Hepatocyte (in vitro differentiated cells): Measurements from ENCODE around the gene COASY. TPM values are rescaled to one million over a fixed set of nuclear protein-coding genes. Genes with fewer than 3 reads are reported as not detected.

Experiments used
- DNase-seq: peaks from one replicate; pipeline ENCODE4 v3.0.0-alpha.2; 2016; ENCODE audit warnings: low spot score
- H2AFZ ChIP-seq: fragments of 200-600 bp; sonication (generic); 2 replicates; pipeline ENCODE4 v1.6.0; 2016; ENCODE audit warnings: antibody characterized with exemption, mild to moderate bottlenecking
- H3K27ac ChIP-seq: fragments of 200-600 bp; sonication (generic); 2 replicates; pipeline ENCODE4 v1.5.1; 2016; ENCODE audit warnings: mild to moderate bottlenecking
- H3K27me3 ChIP-seq: fragments of 200-600 bp; sonication (generic); 2 replicates; pipeline ENCODE4 v1.6.1; 2016
- H3K36me3 ChIP-seq: fragments of 200-600 bp; sonication (generic); replicated peaks from 2 replicates; pipeline ENCODE4 v1.5.1; 2016; ENCODE audit warnings: low read depth; ENCODE audit not compliant: insufficient read depth
- H3K4me1 ChIP-seq: fragments of 200-600 bp; sonication (generic); 2 replicates; pipeline ENCODE4 v1.5.1; 2016; ENCODE audit warnings: mild to moderate bottlenecking, moderate library complexity; ENCODE audit not compliant: insufficient read depth
- H3K4me2 ChIP-seq: fragments of 200-600 bp; sonication (generic); 2 replicates; pipeline ENCODE4 v1.6.0; 2016
- H3K4me3 ChIP-seq: fragments of 200-600 bp; sonication (generic); 2 replicates; pipeline ENCODE4 v1.5.1; 2016; ENCODE audit warnings: mild to moderate bottlenecking
- H3K79me2 ChIP-seq: fragments of 200-600 bp; sonication (generic); 2 replicates; pipeline ENCODE4 v1.6.0; 2017; ENCODE audit warnings: mild to moderate bottlenecking
- H3K9me2 ChIP-seq: fragments of 200-600 bp; sonication (generic); replicated peaks from 2 replicates; pipeline ENCODE4 v1.6.0; 2017; ENCODE audit warnings: mild to moderate bottlenecking; ENCODE audit not compliant: insufficient read depth
- H3K9me3 ChIP-seq: fragments of 200-600 bp; sonication (generic); 2 replicates; pipeline ENCODE4 v1.5.1; 2016; ENCODE audit warnings: low read depth, mild to moderate bottlenecking
- H4K20me1 ChIP-seq: fragments of 200-600 bp; sonication (generic); 2 replicates; pipeline ENCODE4 v1.6.0; 2016; ENCODE audit warnings: mild to moderate bottlenecking; ENCODE audit not compliant: insufficient read depth, poor library complexity, severe bottlenecking
- EZH2 ChIP-seq: fragments of 200-600 bp; sonication (generic); IDR thresholded peaks from 2 replicates; pipeline ENCODE4 v1.6.1; 2016; ENCODE audit warnings: antibody characterized with exemption, mild to moderate bottlenecking, borderline replicate concordance
- EZH2phosphoT487 ChIP-seq: fragments of 200-600 bp; sonication (generic); IDR thresholded peaks from one replicate; pipeline ENCODE4 v1.6.1; 2018; ENCODE audit warnings: antibody characterized with exemption, mild to moderate bottlenecking, low read depth, moderate library complexity; ENCODE audit not compliant: unreplicated experiment, severe bottlenecking
- whole genome bisulfite sequencing: methylation state at CpG from one replicate; pipeline ENCODE4 v1.1.6; 2016; ENCODE audit warnings: low lambda C conversion rate; ENCODE audit errors: missing lambda C conversion rate; 5-methylcytosine and 5-hydroxymethylcytosine counted together
- polyA plus RNA-seq: library from polyadenylated mRNA; unstranded; fragments of >200 nt; fragmentation: Nextera tagmentation; extraction: Ambion mirVana; gene quantifications from 2 replicates; pipeline ENCODE4 v1.2.1, GENCODE V29; 2016
- total RNA-seq: library from RNA; depleted of rRNA; stranded (reverse); fragments of >200 nt; gene quantifications from 2 replicates; pipeline ENCODE4 v1.2.3, GENCODE V29; 2014
- TF ChIP-seq, protein P1 (sequence below): fragments of 200-600 bp; sonication (generic); IDR thresholded peaks from 2 replicates; pipeline ENCODE4 v1.5.1; 2016; ENCODE audit warnings: antibody characterized with exemption, mild to moderate bottlenecking; ENCODE audit not compliant: poor library complexity

The COASY gene
- total and polyA plus RNA-seq, 2 experiments from 2014 or later = 33.9 to 91.6 TPM

DNA sequence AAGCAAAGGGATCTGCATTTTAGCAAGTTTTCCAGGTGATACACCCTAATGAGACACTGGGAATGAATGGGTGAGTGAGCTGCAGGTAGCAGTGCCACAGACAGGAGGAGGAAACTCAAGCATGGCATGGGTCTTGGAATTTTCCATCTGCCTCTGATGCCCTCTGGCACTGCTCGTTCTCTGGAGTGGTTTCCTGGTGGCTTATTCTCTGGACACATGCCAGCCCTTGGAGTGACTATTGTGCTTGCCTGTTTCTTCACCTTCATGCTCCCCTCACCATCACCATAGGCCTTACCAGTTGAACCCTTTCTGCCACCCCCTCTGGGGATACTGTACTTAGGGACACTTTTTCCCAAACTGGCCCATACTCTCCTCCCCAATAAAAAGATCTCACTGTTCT, 1.6 kb downstream of the COASY start:
- Histone ChIP-seq H2AFZ (no peak overlapping the region), H3K4me2 (peak overlapping the region; percentile 87), H3K4me1 (peaks cover 19% of the 10 kb centered on the region), H3K9me2 (no peaks in the 10 kb centered on the region), H3K36me3 (no peaks in the 10 kb centered on the region), H3K4me3 (no peak overlapping the region), H3K27me3 (no peaks in the 10 kb centered on the region), H3K79me2 (peaks cover 45% of the 10 kb centered on the region), H3K27ac (no peak overlapping the region), H4K20me1 (no peaks in the 10 kb centered on the region), H3K9me3 (no peaks in the 10 kb centered on the region)
- 100% methylated on average over 1 of the region's 1 CpG for WGBS
- no peak for DNase-seq
- TF ChIP-seq EZH2 (no peak), EZH2phosphoT487 (no peak)
- TF ChIP-seq, protein P1, sequence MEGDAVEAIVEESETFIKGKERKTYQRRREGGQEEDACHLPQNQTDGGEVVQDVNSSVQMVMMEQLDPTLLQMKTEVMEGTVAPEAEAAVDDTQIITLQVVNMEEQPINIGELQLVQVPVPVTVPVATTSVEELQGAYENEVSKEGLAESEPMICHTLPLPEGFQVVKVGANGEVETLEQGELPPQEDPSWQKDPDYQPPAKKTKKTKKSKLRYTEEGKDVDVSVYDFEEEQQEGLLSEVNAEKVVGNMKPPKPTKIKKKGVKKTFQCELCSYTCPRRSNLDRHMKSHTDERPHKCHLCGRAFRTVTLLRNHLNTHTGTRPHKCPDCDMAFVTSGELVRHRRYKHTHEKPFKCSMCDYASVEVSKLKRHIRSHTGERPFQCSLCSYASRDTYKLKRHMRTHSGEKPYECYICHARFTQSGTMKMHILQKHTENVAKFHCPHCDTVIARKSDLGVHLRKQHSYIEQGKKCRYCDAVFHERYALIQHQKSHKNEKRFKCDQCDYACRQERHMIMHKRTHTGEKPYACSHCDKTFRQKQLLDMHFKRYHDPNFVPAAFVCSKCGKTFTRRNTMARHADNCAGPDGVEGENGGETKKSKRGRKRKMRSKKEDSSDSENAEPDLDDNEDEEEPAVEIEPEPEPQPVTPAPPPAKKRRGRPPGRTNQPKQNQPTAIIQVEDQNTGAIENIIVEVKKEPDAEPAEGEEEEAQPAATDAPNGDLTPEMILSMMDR = no peak

DNA sequence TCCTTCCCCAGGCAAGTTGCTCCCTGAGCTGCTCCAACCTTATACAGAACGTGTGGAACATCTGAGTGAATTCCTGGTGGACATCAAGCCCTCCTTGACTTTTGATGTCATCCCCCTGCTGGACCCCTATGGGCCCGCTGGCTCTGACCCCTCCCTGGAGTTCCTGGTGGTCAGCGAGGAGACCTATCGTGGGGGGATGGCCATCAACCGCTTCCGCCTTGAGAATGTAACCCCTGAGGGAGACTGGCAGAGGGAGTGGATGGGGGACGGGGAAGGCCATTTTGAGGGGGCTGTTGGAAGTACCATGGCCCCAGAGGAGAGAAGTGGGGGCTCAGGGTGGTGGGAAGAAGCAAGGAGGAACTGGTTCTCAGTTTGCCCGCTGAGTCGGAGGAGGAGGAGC, 2.0 kb downstream of the COASY start:
- Histone ChIP-seq H3K27ac (no peak overlapping the region), H3K4me2 (peak overlapping the region; percentile 87), H3K27me3 (no peaks in the 10 kb centered on the region), H3K9me3 (no peaks in the 10 kb centered on the region), H4K20me1 (no peaks in the 10 kb centered on the region), H2AFZ (no peak overlapping the region), H3K9me2 (no peaks in the 10 kb centered on the region), H3K36me3 (no peaks in the 10 kb centered on the region), H3K79me2 (peaks cover 49% of the 10 kb centered on the region), H3K4me3 (no peak overlapping the region), H3K4me1 (peaks cover 19% of the 10 kb centered on the region)
- TF ChIP-seq, protein P1 = no peak
- TF ChIP-seq EZH2 = no peak
- no peak for TF ChIP-seq EZH2phosphoT487
- no peak for DNase-seq
- WGBS = 89% methylated on average over 8 of the region's 9 CpGs

DNA sequence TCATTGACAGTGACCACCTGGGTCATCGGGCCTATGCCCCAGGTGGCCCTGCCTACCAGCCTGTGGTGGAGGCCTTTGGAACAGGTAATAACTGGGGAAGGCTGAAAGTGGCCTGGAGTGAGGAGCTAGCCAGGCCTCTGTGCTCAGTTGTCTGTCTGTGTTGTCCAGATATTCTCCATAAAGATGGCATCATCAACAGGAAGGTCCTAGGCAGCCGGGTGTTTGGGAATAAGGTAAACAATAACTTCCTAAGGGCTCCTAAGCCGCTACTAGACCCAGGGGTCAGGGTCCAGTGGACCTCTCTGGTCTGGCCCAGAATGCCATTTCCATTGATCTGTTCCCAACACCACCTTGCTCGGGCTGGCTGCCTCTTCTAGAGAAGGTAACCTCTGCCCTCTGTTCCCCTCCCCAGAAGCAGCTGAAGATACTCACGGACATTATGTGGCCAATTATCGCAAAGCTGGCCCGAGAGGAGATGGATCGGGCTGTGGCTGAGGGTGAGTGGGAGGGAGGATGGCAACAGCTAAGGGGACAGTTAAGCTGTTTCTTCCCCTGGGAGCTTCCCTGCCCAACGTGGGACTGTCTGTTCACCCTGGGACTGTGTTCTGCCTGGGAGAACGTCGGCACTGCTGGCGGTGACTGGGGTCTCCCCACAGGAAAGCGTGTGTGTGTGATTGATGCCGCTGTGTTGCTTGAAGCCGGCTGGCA, 3.0 kb downstream of the COASY start:
- Histone ChIP-seq H4K20me1 (no peaks in the 10 kb centered on the region), H3K4me2 (no peak overlapping the region), H3K27me3 (no peaks in the 10 kb centered on the region), H3K4me3 (no peak overlapping the region), H3K36me3 (no peaks in the 10 kb centered on the region), H3K9me3 (no peaks in the 10 kb centered on the region), H2AFZ (no peak overlapping the region), H3K27ac (peak overlapping the region; percentile 3), H3K79me2 (peaks cover 56% of the 10 kb centered on the region), H3K9me2 (no peaks in the 10 kb centered on the region), H3K4me1 (peaks cover 19% of the 10 kb centered on the region)
- 92% methylated on average over 15 of the region's 15 CpGs for WGBS
- DNase-seq = no peak
- no peak for TF ChIP-seq EZH2phosphoT487
- TF ChIP-seq, protein P1 = no peak
- no peak for TF ChIP-seq EZH2
